Retina (tissue), 1 donor: ENCODE measurements around the gene SEMA5A.

ENCODE experiments used
- DNase-seq: peaks from one replicate; pipeline ENCODE4 v3.0.0-alpha.2; 2016

The SEMA5A gene

GRCh38 chr5:9545992-9546851 is at the start of gene SEMA5A:
Gene SEMA5A, minus strand, starts transcription at chr5:9546075. Its CDS starts 166,129 bp downstream, at chr5:9379946.
- DNase-seq, result peak; percentile 63

- no peak for DNase-seq
Observed at GRCh38 chr5:9594913-9595312, 49.0 kb upstream of the SEMA5A start.

- no peak for DNase-seq
Observed at GRCh38 chr5:9589049-9589835, 43.4 kb upstream of the SEMA5A start.

GRCh38 chr5:9588254-9588653 is 42.4 kb upstream of the SEMA5A start:
- no peak for DNase-seq

- DNase-seq, result no peak
Observed at GRCh38 chr5:9587135-9587534, 41.3 kb upstream of the SEMA5A start.

GRCh38 chr5:9582406-9582805 is 36.5 kb upstream of the SEMA5A start:
- no peak for DNase-seq

GRCh38 chr5:9573796-9574195 is 27.9 kb upstream of the SEMA5A start:
- no peak for DNase-seq

- DNase-seq, result no peak
Observed at GRCh38 chr5:9572246-9572645, 26.4 kb upstream of the SEMA5A start.

GRCh38 chr5:9570876-9571275 is 25.0 kb upstream of the SEMA5A start:
- no peak for DNase-seq

GRCh38 chr5:9567039-9567438 is 21.2 kb upstream of the SEMA5A start:
- no peak for DNase-seq

- no peak for DNase-seq
Observed at GRCh38 chr5:9564752-9565151, 18.9 kb upstream of the SEMA5A start.

GRCh38 chr5:9562141-9562540 is 16.3 kb upstream of the SEMA5A start:
- no peak for DNase-seq

- no peak for DNase-seq
Observed at GRCh38 chr5:9559965-9560364, 14.1 kb upstream of the SEMA5A start.

GRCh38 chr5:9558319-9558965 is 12.6 kb upstream of the SEMA5A start:
- no peak for DNase-seq

GRCh38 chr5:9557696-9558095 is 11.8 kb upstream of the SEMA5A start:
- DNase-seq, result no peak

GRCh38 chr5:9555961-9556360 is 10.1 kb upstream of the SEMA5A start:
- no peak for DNase-seq

GRCh38 chr5:9554122-9554521 is 8.2 kb upstream of the SEMA5A start:
- DNase-seq, result no peak

- DNase-seq, result no peak
Observed at GRCh38 chr5:9553561-9553960, 7.7 kb upstream of the SEMA5A start.

- no peak for DNase-seq
Observed at GRCh38 chr5:9551567-9552537, 6.0 kb upstream of the SEMA5A start.

- DNase-seq, result no peak
Observed at GRCh38 chr5:9549941-9550340, 4.1 kb upstream of the SEMA5A start.

GRCh38 chr5:9547122-9547947 is 1.5 kb upstream of the SEMA5A start:
- DNase-seq, result peak; percentile 44
